NCI-H2029 treated with DMSO at 0.1 percent for 48 hours (cell line): ENCODE data around the gene GJD3.
"Not testable (repeated sequence)": the region's sequence is repeated elsewhere in the genome, so short reads cannot be mapped to it uniquely, and the experiment has no call there.

Experiments
- DNase-seq: peaks from one replicate; lab custom pipeline; 2025; lab: John Stamatoyannopoulos, UW

GJD3 gene

DNA sequence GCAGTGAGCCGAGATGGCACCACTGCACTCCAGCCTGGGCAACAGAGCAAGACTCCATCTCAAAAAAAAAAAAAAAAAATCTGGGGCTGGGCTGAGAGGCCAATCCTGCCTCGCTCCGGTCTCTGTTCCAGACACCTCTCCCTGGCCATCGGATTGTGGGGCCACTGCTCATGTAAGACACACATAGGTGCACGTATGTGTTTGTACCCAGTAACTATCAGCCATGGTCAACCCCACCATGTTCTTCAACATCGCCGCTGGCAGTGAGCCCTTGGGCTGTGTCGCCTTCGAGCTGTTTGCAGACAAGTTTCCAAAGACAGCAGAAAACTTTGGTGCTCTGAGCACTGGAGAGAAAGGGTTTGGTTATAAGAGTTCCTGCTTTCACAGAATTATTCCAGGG, 3.2 kb upstream of the GJD3 start:
- DNase-seq, result not testable (repeated sequence)

DNA sequence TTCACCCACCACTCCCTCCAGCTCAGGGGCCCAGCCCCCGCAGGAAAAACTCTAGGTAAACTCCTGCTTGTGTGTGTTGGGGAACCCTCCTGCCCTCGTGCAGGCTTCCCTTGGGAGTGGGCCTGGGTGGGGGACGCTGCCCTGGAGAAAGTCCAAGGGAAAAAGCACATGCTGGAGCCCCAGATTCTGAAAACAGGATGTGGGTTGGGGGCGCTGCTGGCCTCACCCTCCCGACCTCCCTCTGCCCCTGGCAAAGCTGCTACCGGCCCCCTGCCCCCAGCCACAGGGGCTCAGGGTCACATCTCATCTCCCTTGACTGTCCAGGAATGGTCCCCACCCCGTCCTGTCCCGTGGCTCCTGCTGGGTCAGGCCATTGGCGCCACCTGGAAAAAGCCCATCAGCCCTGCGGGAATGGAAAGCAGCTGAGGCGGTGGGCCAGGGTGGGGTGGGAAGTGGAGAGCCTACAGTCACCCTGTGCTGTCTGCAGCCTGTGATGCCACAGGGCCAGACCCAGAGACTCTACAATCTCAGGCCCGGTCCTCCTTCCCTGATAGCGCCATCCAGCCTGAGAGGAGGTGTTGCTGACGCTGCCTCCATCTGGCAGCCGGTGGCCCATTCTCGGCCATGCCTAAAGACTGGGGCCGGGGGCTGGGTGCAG, 2.5 kb upstream of the GJD3 start:
- DNase-seq, result no peak

DNA sequence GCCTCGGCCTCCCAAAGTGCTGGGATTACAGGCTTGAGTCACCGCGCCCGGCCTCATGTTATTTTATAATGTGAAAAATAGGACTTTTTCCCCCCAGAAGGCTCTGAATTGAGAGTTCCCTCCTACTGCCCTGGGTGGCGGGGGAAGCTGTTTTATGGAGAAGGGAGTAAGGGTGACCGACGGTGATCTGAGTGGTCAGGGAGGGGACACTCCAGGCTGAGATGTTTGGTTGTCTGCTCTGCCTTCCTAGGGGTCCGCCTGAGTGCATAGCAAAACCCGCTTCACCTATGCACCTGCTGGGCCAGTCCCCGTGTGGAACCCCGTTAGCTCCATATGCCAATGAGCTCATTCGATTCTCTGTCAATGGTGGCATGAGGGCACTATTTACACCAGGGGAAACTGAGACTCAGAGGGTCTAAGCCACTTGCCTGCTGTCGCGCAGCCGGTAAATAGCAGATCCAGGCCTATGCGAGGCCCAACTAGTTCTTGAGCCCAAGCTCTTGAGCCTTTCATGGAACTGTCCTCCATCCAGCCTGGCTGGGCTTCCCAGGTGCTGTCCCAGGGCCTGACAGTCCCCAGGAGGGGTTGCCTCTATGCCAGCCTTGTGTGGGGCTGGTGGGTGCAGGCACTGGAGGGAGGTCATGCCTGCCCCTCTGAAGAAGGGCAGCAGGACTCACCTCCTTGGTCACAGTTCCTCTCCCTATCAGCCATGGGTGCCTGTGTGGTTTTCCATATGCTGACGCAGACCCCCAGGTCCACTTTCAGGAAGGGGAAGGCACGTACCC, 1.7 kb upstream of the GJD3 start:
- DNase-seq, result no peak

DNA sequence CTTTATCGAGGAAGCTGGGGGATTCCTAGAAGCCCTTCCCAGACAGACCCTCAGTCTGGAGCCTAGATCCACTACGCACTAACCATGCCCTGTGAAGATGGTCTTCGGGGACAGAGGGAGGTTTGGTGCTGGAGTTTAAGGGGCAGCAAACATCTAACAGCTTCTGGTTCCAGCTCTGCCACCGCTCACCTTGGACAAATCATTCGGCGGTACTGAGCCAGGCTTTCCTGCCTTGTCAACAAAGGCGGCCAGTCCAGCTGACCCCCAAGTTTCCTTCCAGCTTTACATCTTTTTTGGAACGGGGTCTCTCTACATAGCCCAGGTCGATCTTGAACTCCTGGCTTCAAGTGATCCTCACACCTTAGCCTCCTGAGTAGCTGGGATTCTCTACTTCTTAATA, 369 bp upstream of the GJD3 start:
- DNase-seq, result no peak

DNA sequence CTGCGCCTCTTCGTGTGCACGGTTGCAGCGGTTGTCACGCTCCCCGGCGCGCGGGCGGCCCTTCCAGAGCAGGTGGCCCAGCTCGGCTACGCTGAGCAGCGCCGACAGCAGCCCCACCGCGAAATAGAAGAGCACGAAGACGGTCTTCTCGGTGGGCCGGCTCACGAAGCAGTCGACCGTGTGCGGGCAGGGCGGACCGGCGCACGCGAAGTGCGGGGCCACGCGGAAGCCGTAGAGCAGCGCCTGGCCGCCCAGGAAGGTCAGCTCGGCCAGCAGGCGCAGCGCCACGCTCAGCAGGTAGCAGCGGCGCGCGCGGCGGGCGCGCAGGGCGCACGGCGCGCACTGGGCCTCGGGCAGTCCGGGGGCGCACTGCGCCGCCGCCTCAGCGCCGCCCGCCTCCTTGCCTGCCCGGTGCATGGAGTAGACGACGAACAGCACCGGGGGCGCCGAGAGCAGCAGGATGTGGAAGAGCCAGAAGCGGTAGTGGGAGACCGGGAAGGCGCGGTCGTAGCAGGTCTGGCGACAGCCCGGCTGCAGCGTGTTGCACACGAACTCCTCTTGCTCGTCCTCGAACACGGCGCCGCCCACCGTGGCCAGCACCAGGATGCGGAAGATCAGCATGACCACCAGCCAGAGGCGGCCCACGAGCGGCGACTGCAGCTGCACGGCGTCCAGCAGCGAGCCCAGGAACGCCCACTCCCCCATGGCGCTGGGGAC, 1.3 kb downstream of the GJD3 start:
- no peak for DNase-seq

DNA sequence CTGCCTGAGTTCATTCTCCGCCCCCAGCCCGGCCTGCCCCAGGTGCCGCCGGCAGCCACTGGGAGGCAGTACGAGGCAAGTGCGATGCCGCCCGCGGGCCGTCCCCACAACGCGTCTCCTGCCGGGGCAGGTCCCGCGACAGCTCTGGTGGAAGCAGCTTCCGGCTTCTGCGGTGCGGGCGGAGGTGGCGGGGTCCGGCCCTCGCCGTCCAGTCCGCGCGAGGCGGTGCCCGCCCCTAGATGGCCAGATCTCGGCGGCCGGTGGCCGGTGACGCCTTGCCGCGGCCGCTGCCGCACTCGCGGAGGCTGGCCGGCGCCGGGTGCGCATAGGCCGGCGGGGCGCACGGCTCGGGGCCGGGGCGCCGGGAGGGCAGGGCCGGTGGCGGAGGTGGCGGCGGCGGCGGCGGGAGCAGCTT, 1.8 kb downstream of the GJD3 start:
- peak; percentile 11 for DNase-seq

- no peak for DNase-seq
Observed at GRCh38 chr17:40361925-40362695, 2.4 kb downstream of the GJD3 start.

DNA sequence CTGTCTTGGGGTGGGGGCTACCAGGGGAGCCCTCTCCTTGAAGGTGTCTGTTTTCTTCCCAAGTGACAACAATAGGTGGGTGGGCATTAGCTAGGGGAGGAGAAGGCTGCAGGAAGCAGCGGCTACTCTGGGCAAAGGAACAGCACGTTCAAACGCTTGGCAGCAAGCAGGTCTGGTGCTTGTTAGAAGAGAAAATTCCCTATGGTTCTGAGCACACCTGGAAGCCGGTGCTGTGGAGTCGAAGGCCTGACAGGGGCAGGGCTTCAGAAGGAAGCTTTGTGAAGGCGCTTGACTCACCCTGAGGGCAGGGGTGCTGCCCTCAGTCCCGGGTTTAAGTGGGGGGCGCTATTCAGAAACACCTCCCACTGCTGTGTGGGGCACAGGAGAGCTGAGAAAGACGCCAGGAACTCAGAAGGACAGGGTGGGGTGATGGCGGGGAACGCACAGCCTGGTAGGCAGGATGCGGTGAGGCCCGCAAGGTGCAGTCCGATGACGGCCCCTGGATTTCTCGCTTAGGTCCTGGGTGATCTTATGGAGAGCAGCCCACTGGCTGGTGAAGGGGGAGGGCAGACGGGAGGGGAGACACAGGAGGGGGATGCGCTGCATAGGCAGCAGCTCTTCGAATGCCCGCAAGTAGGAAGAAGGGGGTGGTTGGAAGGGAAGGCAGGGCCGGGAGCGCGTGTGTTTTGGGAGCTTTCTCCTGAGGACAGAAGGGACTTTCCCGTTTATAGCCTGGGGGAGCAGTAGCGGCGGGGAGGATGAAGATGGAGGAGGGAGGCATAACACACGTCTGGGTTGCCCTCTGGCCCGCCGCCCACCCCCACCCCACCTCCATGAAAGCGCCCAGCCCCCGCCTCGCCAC, 3.2 kb downstream of the GJD3 start:
- DNase-seq, result no peak

DNA sequence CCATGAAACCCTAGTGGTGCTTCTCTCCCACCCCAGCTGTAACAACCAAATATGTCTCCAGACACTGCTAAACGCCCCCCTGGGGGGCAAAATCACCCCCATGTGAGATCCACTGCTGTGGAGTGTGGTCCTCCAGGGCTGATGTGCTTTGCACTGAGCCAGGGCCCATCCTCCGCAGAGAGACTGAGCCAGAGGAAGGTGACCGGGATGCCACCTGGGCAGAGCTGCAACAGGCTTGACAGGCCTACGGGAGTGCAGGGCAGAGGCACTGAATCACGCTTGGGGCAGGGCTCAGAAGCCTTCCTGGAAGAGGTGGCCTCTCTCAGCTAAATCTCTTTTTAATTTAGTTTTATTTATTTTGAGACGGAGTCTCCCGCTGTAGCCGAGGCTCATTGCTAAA, 4.4 kb downstream of the GJD3 start:
- DNase-seq, result no peak

- DNase-seq, result peak; percentile 23
Observed at GRCh38 chr17:40358323-40359038, 6.1 kb downstream of the GJD3 start.

GRCh38 chr17:40356990-40357881, 7.3 kb downstream of the GJD3 start:
- no peak for DNase-seq

DNA sequence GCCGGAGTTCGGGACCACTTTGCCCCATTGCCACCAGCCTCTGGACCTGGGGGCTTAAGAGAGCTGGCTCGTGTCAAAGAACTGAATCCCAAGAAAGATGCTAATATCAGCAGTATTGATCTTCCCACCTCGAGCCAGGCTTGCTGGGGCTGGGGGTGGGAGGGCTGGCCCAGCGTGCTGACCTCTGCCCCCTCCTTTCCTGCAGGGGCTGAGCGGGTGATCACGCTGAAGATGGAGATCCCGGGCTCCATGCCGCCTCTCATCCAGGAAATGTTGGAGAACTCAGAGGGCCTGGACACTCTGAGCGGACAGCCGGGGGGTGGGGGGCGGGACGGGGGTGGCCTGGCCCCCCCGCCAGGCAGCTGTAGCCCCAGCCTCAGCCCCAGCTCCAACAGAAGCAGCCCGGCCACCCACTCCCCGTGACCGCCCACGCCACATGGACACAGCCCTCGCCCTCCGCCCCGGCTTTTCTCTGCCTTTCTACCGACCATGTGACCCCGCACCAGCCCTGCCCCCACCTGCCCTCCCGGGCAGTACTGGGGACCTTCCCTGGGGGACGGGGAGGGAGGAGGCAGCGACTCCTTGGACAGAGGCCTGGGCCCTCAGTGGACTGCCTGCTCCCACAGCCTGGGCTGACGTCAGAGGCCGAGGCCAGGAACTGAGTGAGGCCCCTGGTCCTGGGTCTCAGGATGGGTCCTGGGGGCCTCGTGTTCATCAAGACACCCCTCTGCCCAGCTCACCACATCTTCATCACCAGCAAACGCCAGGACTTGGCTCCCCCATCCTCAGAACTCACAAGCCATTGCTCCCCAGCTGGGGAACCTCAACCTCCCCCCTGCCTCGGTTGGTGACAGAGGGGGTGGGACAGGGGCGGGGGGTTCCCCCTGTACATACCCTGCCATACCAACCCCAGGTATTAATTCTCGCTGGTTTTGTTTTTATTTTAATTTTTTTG, 8.5 kb downstream of the GJD3 start:
- DNase-seq, result no peak

DNA sequence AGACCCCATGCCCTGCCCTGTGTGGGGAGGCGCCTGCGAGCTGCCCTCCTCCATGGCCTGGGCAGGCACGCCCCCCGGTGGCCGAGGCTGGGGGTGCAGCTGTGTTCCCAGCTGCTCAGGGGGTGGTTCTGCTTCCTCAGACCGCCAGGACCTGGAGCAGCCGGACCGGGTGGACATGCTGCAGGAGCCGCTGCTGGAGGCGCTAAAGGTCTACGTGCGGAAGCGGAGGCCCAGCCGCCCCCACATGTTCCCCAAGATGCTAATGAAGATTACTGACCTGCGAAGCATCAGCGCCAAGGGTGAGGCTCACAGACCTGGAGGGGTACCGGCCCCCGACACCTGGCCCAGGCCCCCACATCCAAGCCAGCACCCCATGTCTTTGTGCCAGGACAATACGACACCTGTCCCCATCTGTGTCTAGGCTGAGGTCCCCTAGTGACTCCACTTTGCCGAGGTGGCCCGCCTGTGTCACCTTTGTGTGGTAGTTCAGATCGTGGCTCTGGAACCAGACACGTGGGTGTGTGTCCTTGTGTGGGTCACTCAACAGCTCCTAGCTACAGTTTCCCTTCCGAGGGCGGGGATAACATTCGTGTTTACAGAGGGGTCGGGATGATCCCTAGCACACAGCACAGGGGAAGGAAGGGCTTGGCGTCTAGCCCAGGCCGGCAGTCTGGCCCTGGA, 9.3 kb downstream of the GJD3 start:
- peak; percentile 3 for DNase-seq

- no peak for DNase-seq
Observed at GRCh38 chr17:40354221-40355122, 10.1 kb downstream of the GJD3 start.

- no peak for DNase-seq
Observed at GRCh38 chr17:40352779-40353394, 11.7 kb downstream of the GJD3 start.

GRCh38 chr17:40352237-40352778, 12.2 kb downstream of the GJD3 start:
- DNase-seq, result no peak
